Measurements from ENCODE around the gene PAM16.
"Not testable (repeated sequence)": the region's sequence is repeated elsewhere in the genome, so short reads cannot be mapped to it uniquely, and the experiment has no call there.

Gene PAM16

GRCh38 chr16:4349332-4349731 lies 1.8 kb downstream of the PAM16 start:
- no CpG with 5 or more reads among the region's 5 CpGs for WGBS (ENCODE audit: insufficient coverage, insufficient read length)
- H3K27me3 ChIP-seq (ENCODE audit: control insufficient read depth, insufficient read depth, low read length), result no peaks in the 10 kb centered on the region
- H3K4me3 ChIP-seq (ENCODE audit: low read length), result no peak overlapping the region
- DNase-seq (ENCODE audit: low read depth, low spot score), result no peak
- H3K27ac ChIP-seq (ENCODE audit: low read length), result no peak overlapping the region
- H3K9me3 ChIP-seq (ENCODE audit: control insufficient read depth, insufficient read depth, low read length), result no peaks in the 10 kb centered on the region
- no peaks in the 10 kb centered on the region for H3K4me1 ChIP-seq (ENCODE audit: control insufficient read depth, insufficient read depth, low read length)
- peaks cover 11% of the 10 kb centered on the region for H3K36me3 ChIP-seq (ENCODE audit: control insufficient read depth, insufficient read depth, low read length)

- no peak overlapping the region for H3K27ac ChIP-seq (ENCODE audit: low read length)
Observed at GRCh38 chr16:4347765-4348509, 3.2 kb downstream of the PAM16 start.

GRCh38 chr16:4347010-4347409 lies 4.1 kb downstream of the PAM16 start:
- no peaks in the 10 kb centered on the region for H3K27me3 ChIP-seq (ENCODE audit: control insufficient read depth, insufficient read depth, low read length)
- no peak overlapping the region for H3K27ac ChIP-seq (ENCODE audit: low read length)
- no peak for DNase-seq (ENCODE audit: low read depth, low spot score)
- H3K9me3 ChIP-seq (ENCODE audit: control insufficient read depth, insufficient read depth, low read length), result no peaks in the 10 kb centered on the region
- no peaks in the 10 kb centered on the region for H3K4me1 ChIP-seq (ENCODE audit: control insufficient read depth, insufficient read depth, low read length)
- peaks cover 15% of the 10 kb centered on the region for H3K36me3 ChIP-seq (ENCODE audit: control insufficient read depth, insufficient read depth, low read length)
- no CpG with 5 or more reads among the region's 8 CpGs for WGBS (ENCODE audit: insufficient coverage, insufficient read length)
- no peak overlapping the region for H3K4me3 ChIP-seq (ENCODE audit: low read length)

More at GRCh38 chr16:4347765-4348509, 3.2 kb downstream of the PAM16 start:
- DNase-seq (ENCODE audit: low read depth, low spot score), result no peak
- H3K36me3 ChIP-seq (ENCODE audit: control insufficient read depth, insufficient read depth, low read length), result peaks cover 13% of the 10 kb centered on the region
- H3K27me3 ChIP-seq (ENCODE audit: control insufficient read depth, insufficient read depth, low read length), result no peaks in the 10 kb centered on the region
- H3K4me3 ChIP-seq (ENCODE audit: low read length), result no peak overlapping the region
- WGBS (ENCODE audit: insufficient coverage, insufficient read length), result no CpG with 5 or more reads among the region's 17 CpGs
- no peaks in the 10 kb centered on the region for H3K4me1 ChIP-seq (ENCODE audit: control insufficient read depth, insufficient read depth, low read length)
- H3K9me3 ChIP-seq (ENCODE audit: control insufficient read depth, insufficient read depth, low read length), result no peaks in the 10 kb centered on the region

- no peak for DNase-seq (ENCODE audit: low read depth, low spot score)
- WGBS (ENCODE audit: insufficient coverage, insufficient read length), result no CpG with 5 or more reads among the region's 14 CpGs
Observed at GRCh38 chr16:4345836-4346781, 5.0 kb downstream of the PAM16 start.

DNA sequence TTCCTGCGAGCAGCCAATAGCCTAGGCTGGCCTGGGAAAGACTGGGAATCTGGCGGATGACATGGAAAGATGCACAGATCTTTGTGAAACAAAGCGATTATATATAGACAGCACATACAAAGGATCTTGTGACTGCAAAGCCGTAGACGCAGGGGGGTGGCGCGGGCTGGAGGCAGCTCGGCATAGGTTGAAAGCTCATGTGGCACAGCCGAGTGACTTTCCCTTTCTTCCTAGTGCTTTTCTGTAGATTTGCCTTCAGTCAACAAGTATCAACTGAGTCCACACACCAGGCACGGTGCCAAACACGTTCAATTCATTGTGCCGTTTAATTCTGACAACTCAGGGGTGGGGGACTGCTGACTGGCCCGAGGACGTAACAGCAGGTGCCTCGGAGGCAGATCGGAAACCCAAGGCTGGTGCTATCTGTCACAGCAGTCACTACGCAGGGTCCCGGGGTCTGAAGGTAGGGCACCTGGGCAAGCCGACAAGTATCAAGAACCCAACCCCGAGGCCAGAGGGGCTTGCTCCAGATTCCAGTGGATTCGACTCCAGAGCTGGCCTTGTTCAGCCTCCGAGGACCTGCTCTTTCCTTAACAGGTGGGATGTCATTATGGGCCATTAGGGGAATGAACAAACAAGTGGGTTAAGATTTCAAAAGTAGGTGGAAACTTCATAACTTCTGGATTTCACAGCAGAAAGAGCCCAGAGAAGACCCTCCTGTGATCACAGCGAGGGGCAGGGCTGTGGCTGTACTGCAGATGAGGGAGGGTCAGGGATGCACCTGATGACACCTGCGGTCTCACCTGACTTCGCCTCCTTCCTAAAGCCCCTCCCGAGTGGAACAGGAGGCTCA lies 5.9 kb downstream of the PAM16 start:
- Histone ChIP-seq H3K27ac (ENCODE audit: low read length) (no peak overlapping the region), H3K4me3 (ENCODE audit: low read length) (no peak overlapping the region), H3K9me3 (ENCODE audit: control insufficient read depth, insufficient read depth, low read length) (no peaks in the 10 kb centered on the region), H3K4me1 (ENCODE audit: control insufficient read depth, insufficient read depth, low read length) (no peaks in the 10 kb centered on the region), H3K36me3 (ENCODE audit: control insufficient read depth, insufficient read depth, low read length) (peaks cover 20% of the 10 kb centered on the region), H3K27me3 (ENCODE audit: control insufficient read depth, insufficient read depth, low read length) (no peaks in the 10 kb centered on the region)
- no peak for DNase-seq (ENCODE audit: low read depth, low spot score)
- no CpG with 5 or more reads among the region's 26 CpGs for WGBS (ENCODE audit: insufficient coverage, insufficient read length)

More at GRCh38 chr16:4345836-4346781, 5.0 kb downstream of the PAM16 start:
- no peaks in the 10 kb centered on the region for H3K27me3 ChIP-seq (ENCODE audit: control insufficient read depth, insufficient read depth, low read length)
- no peaks in the 10 kb centered on the region for H3K4me1 ChIP-seq (ENCODE audit: control insufficient read depth, insufficient read depth, low read length)
- H3K4me3 ChIP-seq (ENCODE audit: low read length), result no peak overlapping the region
- peaks cover 15% of the 10 kb centered on the region for H3K36me3 ChIP-seq (ENCODE audit: control insufficient read depth, insufficient read depth, low read length)
- H3K27ac ChIP-seq (ENCODE audit: low read length), result no peak overlapping the region
- no peaks in the 10 kb centered on the region for H3K9me3 ChIP-seq (ENCODE audit: control insufficient read depth, insufficient read depth, low read length)

DNA sequence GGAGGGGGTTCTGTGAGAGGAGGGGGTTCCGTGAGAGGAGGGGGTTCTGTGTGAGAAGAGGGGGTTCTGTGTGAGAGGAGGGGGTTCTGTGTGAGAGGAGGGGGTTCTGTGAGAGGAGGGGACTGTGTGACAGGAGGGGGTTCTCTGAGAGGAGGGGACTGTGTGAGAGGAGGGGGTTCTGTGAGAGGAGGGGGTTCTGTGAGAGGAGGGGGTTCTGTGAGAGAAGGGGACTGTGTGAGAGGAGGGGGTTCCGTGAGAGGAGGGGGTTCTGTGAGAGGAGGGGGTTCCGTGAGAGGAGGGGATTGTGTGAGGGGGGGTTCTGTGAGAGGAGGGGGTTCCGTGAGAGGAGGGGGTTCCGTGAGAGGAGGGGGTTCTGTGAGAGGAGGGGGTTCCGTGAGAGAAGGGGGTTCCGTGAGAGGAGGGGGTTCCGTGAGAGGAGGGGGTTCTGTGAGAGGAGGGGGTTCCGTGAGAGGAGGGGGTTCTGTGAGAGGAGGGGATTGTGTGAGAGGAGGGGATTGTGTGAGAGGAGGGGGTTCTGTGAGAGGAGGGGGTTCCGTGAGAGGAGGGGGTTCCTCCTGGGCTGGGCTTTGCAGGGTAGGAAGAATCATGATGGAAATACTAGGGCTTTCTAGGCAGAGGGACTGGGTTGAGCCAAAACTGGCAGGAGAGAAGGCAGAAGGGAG lies 6.7 kb downstream of the PAM16 start:
- H3K9me3 ChIP-seq (ENCODE audit: control insufficient read depth, insufficient read depth, low read length); DNase-seq (ENCODE audit: low read depth, low spot score); H3K4me1 ChIP-seq (ENCODE audit: control insufficient read depth, insufficient read depth, low read length); H3K4me3 ChIP-seq (ENCODE audit: low read length); H3K27me3 ChIP-seq (ENCODE audit: control insufficient read depth, insufficient read depth, low read length); H3K27ac ChIP-seq (ENCODE audit: low read length): not testable (repeated sequence)
- H3K36me3 ChIP-seq (ENCODE audit: control insufficient read depth, insufficient read depth, low read length), result peaks cover 25% of the 10 kb centered on the region
- WGBS (ENCODE audit: insufficient coverage, insufficient read length), result 91% methylated on average over 1 of the region's 10 CpGs

- H3K4me3 ChIP-seq (ENCODE audit: low read length), result no peak overlapping the region
- H3K9me3 ChIP-seq (ENCODE audit: control insufficient read depth, insufficient read depth, low read length), result no peaks in the 10 kb centered on the region
- DNase-seq (ENCODE audit: low read depth, low spot score), result no peak
- no peaks in the 10 kb centered on the region for H3K27me3 ChIP-seq (ENCODE audit: control insufficient read depth, insufficient read depth, low read length)
- WGBS (ENCODE audit: insufficient coverage, insufficient read length), result no CpG with 5 or more reads among the region's 21 CpGs
- no peak overlapping the region for H3K27ac ChIP-seq (ENCODE audit: low read length)
- no peaks in the 10 kb centered on the region for H3K4me1 ChIP-seq (ENCODE audit: control insufficient read depth, insufficient read depth, low read length)
- peaks cover 30% of the 10 kb centered on the region for H3K36me3 ChIP-seq (ENCODE audit: control insufficient read depth, insufficient read depth, low read length)
Observed at GRCh38 chr16:4342866-4343744, 8.0 kb downstream of the PAM16 start.

GRCh38 chr16:4341250-4341649 lies 9.9 kb downstream of the PAM16 start:
- Histone ChIP-seq H3K9me3 (ENCODE audit: control insufficient read depth, insufficient read depth, low read length) (no peaks in the 10 kb centered on the region), H3K4me3 (ENCODE audit: low read length) (no peak overlapping the region), H3K27ac (ENCODE audit: low read length) (no peak overlapping the region), H3K27me3 (ENCODE audit: control insufficient read depth, insufficient read depth, low read length) (no peaks in the 10 kb centered on the region), H3K36me3 (ENCODE audit: control insufficient read depth, insufficient read depth, low read length) (peaks cover 28% of the 10 kb centered on the region), H3K4me1 (ENCODE audit: control insufficient read depth, insufficient read depth, low read length) (no peaks in the 10 kb centered on the region)
- no peak for DNase-seq (ENCODE audit: low read depth, low spot score)
- WGBS (ENCODE audit: insufficient coverage, insufficient read length), result no CpG with 5 or more reads among the region's 13 CpGs

DNA sequence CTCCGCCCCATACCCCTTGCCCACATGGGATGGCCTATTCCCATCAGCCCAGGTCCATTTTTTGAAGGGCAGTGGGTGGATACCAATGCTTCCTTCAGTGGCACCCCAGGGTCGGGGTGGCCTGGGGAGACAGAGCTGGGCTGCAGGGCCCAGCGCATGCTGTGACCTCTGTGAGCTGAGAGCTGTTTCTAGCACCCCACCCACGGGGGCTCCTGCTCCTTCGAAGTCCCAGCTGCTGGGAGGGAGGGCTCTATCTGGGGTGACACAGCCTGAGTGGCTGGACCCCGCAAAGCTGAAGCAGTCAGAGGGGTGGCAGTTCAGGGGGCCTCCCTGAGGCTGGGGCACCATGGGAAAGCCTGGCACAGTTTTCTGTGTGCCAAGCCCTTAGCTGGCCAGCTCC lies 10.7 kb downstream of the PAM16 start:
- Histone ChIP-seq H3K36me3 (ENCODE audit: control insufficient read depth, insufficient read depth, low read length) (peaks cover 28% of the 10 kb centered on the region), H3K27ac (ENCODE audit: low read length) (no peak overlapping the region), H3K9me3 (ENCODE audit: control insufficient read depth, insufficient read depth, low read length) (no peaks in the 10 kb centered on the region), H3K4me1 (ENCODE audit: control insufficient read depth, insufficient read depth, low read length) (no peaks in the 10 kb centered on the region), H3K4me3 (ENCODE audit: low read length) (no peak overlapping the region), H3K27me3 (ENCODE audit: control insufficient read depth, insufficient read depth, low read length) (no peaks in the 10 kb centered on the region)
- no CpG with 5 or more reads among the region's 6 CpGs for WGBS (ENCODE audit: insufficient coverage, insufficient read length)
- DNase-seq (ENCODE audit: low read depth, low spot score), result no peak

All from iPS DF 6.9 (cell line).